Left ventricle myocardium inferior (tissue), 1 donor: ENCODE measurements around the gene RESF1. TPM values are rescaled to one million over a fixed set of nuclear protein-coding genes. Genes with fewer than 3 reads are reported as not detected.

ENCODE experiments used
- DNase-seq: peaks from one replicate; pipeline ENCODE4 v3.0.0-alpha.2; 2020
- H3K27ac ChIP-seq: fragments of 200-600 bp; replicated peaks from 2 replicates; pipeline ENCODE4 v1.8.0; 2021
- H3K27me3 ChIP-seq: fragments of 200-600 bp; 2 replicates; pipeline ENCODE4 v1.8.0; 2021; ENCODE audit warnings: low read depth
- H3K36me3 ChIP-seq: fragments of 200-600 bp; 2 replicates; pipeline ENCODE4 v1.8.0; 2021
- H3K4me1 ChIP-seq: fragments of 200-600 bp; 2 replicates; pipeline ENCODE4 v1.8.0; 2021
- H3K4me3 ChIP-seq: fragments of 200-600 bp; 2 replicates; pipeline ENCODE4 v1.8.0; 2021; ENCODE audit warnings: mild to moderate bottlenecking, moderate library complexity
- H3K9me3 ChIP-seq: fragments of 200-600 bp; replicated peaks from 2 replicates; pipeline ENCODE4 v1.8.0; 2021
- intact Hi-C: fragments of 100-400 bp; cut with micrococcal nuclease; formaldehyde crosslinking; loops from one replicate; pipeline ENCODE4 v1.11.0; 2022
- total RNA-seq: library from RNA; stranded (reverse); fragmentation: NEBNext Ultra II Directional; extraction: Animal tissue kit (Norgen Biotek cat#: 25700); gene quantifications from one replicate; pipeline ENCODE4 v1.2.1, GENCODE V29; 2021
- TF ChIP-seq, protein P1 (sequence below): fragments of 200-600 bp; IDR thresholded peaks from 2 replicates; pipeline ENCODE4 v1.8.0; 2021; ENCODE audit warnings: antibody characterized with exemption, mild to moderate bottlenecking, borderline replicate concordance
- donor health status: DM: no; HTN: yes; CAD: no; lungs with severe emphysema.

Gene RESF1
- total RNA-seq, 1 donor from 2014 or later = 19.4 TPM

DNA sequence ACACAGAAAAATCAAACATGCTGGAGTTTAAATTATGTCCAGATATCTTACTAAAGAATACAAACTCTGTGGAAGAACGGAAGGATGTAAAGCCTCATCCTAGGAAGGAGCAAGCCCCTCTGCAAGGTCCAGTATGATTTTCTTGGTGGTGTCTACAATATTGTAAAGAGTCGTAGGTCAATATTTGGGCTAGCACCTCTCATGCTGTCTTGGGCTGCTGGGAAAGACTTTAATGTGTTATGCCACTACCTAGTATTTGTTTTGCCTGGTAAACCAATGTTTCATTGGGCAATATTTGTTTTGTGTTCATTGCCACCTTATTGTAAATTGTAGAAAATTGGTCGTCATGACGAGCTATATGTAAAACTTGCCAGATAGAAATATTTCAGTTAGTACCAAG, 26.6 kb downstream of the RESF1 start:
- intact Hi-C loops = no loop called here
- TF ChIP-seq, protein P1, sequence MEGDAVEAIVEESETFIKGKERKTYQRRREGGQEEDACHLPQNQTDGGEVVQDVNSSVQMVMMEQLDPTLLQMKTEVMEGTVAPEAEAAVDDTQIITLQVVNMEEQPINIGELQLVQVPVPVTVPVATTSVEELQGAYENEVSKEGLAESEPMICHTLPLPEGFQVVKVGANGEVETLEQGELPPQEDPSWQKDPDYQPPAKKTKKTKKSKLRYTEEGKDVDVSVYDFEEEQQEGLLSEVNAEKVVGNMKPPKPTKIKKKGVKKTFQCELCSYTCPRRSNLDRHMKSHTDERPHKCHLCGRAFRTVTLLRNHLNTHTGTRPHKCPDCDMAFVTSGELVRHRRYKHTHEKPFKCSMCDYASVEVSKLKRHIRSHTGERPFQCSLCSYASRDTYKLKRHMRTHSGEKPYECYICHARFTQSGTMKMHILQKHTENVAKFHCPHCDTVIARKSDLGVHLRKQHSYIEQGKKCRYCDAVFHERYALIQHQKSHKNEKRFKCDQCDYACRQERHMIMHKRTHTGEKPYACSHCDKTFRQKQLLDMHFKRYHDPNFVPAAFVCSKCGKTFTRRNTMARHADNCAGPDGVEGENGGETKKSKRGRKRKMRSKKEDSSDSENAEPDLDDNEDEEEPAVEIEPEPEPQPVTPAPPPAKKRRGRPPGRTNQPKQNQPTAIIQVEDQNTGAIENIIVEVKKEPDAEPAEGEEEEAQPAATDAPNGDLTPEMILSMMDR = no peak
- Histone ChIP-seq H3K36me3 (peaks cover 52% of the 10 kb centered on the region), H3K9me3 (peaks cover 25% of the 10 kb centered on the region), H3K27ac (no peak overlapping the region), H3K27me3 (no peaks in the 10 kb centered on the region), H3K4me3 (no peak overlapping the region), H3K4me1 (peaks cover 16% of the 10 kb centered on the region)
- no peak for DNase-seq

DNA sequence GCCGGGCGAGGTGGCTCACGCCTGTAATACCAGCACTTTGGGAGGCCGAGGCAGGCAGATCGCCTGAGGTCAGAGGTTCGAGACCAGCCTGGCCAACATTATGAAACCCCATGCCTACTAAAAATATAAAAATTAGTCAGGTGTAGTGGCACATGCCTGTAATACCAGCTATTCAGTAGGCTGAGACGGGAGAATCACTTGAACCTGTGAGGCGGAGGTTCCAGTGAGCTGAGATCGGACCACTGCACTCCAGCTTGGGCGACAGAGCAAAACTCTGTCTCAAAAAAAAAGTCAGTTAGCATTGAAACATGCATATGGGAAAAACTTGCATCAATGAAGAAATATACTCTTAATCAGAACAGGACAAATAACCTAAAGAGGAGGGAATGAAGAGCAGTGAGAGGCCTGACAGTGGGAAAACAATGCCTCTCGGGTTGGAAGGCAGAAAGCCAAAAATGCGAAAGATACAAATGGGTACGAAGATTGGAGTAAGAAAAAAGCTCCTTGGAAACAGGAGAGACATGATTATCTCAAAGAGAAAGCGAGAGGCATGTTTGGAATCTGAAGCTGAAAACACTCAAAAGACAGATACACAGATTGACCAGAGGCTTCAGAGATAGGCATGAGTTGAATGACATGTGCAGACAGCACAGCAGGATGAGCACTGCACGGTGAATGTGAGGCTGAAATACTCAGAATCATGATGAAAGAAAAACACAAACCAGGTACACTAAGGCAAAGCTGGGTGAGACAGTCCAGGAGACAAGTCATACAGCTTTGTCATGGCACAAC, 30.6 kb downstream of the RESF1 start:
- H3K27ac ChIP-seq = no peak overlapping the region
- H3K36me3 ChIP-seq = peaks cover 51% of the 10 kb centered on the region
- intact Hi-C loops = no loop called here
- TF ChIP-seq, protein P1 = no peak
- no peak for DNase-seq
- peaks cover 8% of the 10 kb centered on the region for H3K9me3 ChIP-seq
- H3K27me3 ChIP-seq = no peaks in the 10 kb centered on the region
- H3K4me1 ChIP-seq = peaks cover 16% of the 10 kb centered on the region
- H3K4me3 ChIP-seq = no peak overlapping the region

DNA sequence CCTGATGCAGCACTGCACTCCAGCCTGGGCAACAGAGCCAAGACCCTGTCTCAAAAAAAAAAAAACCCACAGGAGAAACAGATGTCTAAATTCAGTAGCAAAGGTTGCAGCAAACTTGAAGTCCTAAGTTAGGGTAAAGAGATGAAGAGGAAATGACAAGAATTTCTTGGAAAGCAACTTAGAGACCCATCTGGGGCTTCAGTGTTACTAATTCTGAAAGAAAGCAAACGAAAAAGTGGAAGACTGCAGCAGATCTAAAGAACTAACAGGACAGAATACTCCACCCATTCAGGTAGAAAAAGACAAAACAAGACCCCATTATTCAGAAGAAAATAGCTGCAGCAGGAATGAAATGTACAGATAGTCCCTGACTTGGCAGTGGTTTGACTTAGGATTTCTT, 31.9 kb downstream of the RESF1 start:
- no peaks in the 10 kb centered on the region for H3K9me3 ChIP-seq
- intact Hi-C loops = no loop called here
- DNase-seq = no peak
- H3K4me3 ChIP-seq = no peak overlapping the region
- H3K27ac ChIP-seq = no peak overlapping the region
- H3K4me1 ChIP-seq = peaks cover 16% of the 10 kb centered on the region
- no peaks in the 10 kb centered on the region for H3K27me3 ChIP-seq
- peaks cover 65% of the 10 kb centered on the region for H3K36me3 ChIP-seq
- TF ChIP-seq, protein P1 = no peak

DNA sequence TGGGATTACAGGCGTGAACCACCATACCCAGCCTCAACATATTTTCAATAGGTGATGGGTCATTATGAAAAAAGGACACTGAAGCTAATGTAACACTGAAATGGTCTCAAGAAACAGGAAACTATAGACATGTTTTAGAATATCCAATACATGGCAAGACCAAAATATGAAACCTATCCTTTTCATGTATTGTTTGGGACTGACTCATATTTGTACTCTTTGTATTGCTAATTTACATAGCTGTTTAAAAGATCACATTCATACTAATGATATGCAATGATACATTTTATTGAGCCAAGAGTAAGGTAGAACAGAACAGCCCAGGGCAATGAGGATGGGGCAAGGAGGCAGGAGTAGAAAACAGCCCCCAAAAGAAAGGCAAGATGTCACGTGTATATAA, 32.6 kb downstream of the RESF1 start:
- intact Hi-C loops = no loop called here
- Histone ChIP-seq H3K36me3 (peaks cover 71% of the 10 kb centered on the region), H3K4me1 (peaks cover 12% of the 10 kb centered on the region), H3K9me3 (no peaks in the 10 kb centered on the region), H3K27me3 (no peaks in the 10 kb centered on the region), H3K4me3 (no peak overlapping the region), H3K27ac (no peak overlapping the region)
- no peak for DNase-seq
- TF ChIP-seq, protein P1 = no peak

DNA sequence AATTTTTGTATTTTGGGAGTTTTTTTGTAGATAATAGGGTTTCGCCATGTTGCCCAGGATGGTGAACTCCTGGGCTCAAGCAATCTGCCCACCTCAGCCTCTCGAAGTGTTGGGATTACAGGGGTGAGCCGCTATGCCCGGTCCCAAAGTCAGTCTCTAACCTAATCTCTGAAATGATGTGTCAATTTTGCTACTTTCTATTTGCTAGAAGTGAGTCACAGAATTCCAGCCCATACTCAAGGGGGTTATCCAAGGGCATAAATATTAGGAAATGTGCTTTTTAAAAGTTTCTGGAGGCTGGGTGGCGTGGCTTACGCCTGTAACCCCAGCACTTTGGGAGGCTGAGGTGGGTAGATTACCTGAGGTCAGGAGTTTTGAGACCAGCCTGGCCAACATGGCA, 40.5 kb downstream of the RESF1 start:
- H3K27me3 ChIP-seq = no peaks in the 10 kb centered on the region
- intact Hi-C loops = no loop called here
- TF ChIP-seq, protein P1 = no peak
- no peak for DNase-seq
- H3K9me3 ChIP-seq = no peaks in the 10 kb centered on the region
- H3K36me3 ChIP-seq = peaks cover 70% of the 10 kb centered on the region
- peaks cover 7% of the 10 kb centered on the region for H3K4me1 ChIP-seq
- no peak overlapping the region for H3K4me3 ChIP-seq
- H3K27ac ChIP-seq = no peak overlapping the region
